DND-41 (cell line): ENCODE data around the gene SH3RF3.

Experiments used
- ATAC-seq: fragments of 200-7000 bp; cut with Tn5 transposase; 3 replicates; pipeline ENCODE4 v1.9.1; 2021; ENCODE audit warnings: low read depth; ENCODE audit not compliant: insufficient read depth
- DNase-seq: peaks from one replicate; pipeline ENCODE4 v3.0.0-alpha.2; 2020
- H2AFZ ChIP-seq: 2 replicates; pipeline ENCODE4 v1.6.0; 2012; ENCODE audit warnings: low read depth, low read length
- H3K27ac ChIP-seq: 2 replicates; pipeline ENCODE4 v1.5.1; 2012; ENCODE audit warnings: low read length, inconsistent platforms
- H3K27me3 ChIP-seq: fragments of 200-600 bp; sonication (generic); 2 replicates; pipeline ENCODE4 v1.6.0; 2012; ENCODE audit warnings: low read length, mild to moderate bottlenecking, inconsistent platforms; ENCODE audit not compliant: insufficient read depth, poor library complexity
- H3K36me3 ChIP-seq: 2 replicates; pipeline ENCODE4 v1.5.1; 2012; ENCODE audit warnings: low read length, inconsistent platforms; ENCODE audit not compliant: insufficient read depth
- H3K4me1 ChIP-seq: 2 replicates; pipeline ENCODE4 v1.5.1; 2012; ENCODE audit warnings: mild to moderate bottlenecking, low read length; ENCODE audit not compliant: insufficient read depth
- H3K4me2 ChIP-seq: 2 replicates; pipeline ENCODE4 v1.6.0; 2012; ENCODE audit warnings: mild to moderate bottlenecking, moderate library complexity, low read length, inconsistent platforms; ENCODE audit not compliant: insufficient read depth
- H3K4me3 ChIP-seq, 2 experiments: fragments of 200-600 bp in 1 of 2; shearing (Covaris generic) in 1 of 2; 2 replicates each; pipeline ENCODE4 v1.5.1; 2012 to 2016; ENCODE audit warnings: inconsistent platforms in 2 of 2, low read length in 2 of 2, mild to moderate bottlenecking in 2 of 2, low read depth in 1 of 2, moderate library complexity in 1 of 2
- H3K79me2 ChIP-seq: 2 replicates; pipeline ENCODE4 v1.6.0; 2012; ENCODE audit warnings: low read length, inconsistent platforms; ENCODE audit not compliant: insufficient read depth
- H3K9ac ChIP-seq: 2 replicates; pipeline ENCODE4 v1.6.0; 2012; ENCODE audit warnings: low read depth, mild to moderate bottlenecking, inconsistent platforms, low read length, moderate library complexity
- H3K9me3 ChIP-seq: 2 replicates; pipeline ENCODE4 v1.5.1; 2012; ENCODE audit warnings: low read length, moderate library complexity, mild to moderate bottlenecking, inconsistent platforms; ENCODE audit not compliant: insufficient read depth, severe bottlenecking
- H4K20me1 ChIP-seq: 2 replicates; pipeline ENCODE4 v1.6.0; 2012; ENCODE audit warnings: low read length; ENCODE audit not compliant: insufficient read depth
- EZH2 ChIP-seq: IDR thresholded peaks from 3 replicates; pipeline ENCODE4 v1.6.1; 2012; ENCODE audit warnings: borderline replicate concordance, low read depth, mild to moderate bottlenecking, moderate library complexity, low read length, inconsistent platforms; ENCODE audit not compliant: severe bottlenecking
- TF ChIP-seq, protein P1 (sequence below): IDR thresholded peaks from 2 replicates; pipeline ENCODE4 v1.5.1; 2012; ENCODE audit warnings: borderline replicate concordance, low read length, moderate library complexity, mild to moderate bottlenecking; ENCODE audit not compliant: poor library complexity, severe bottlenecking; ENCODE audit errors: extremely low read depth

The SH3RF3 gene

DNA sequence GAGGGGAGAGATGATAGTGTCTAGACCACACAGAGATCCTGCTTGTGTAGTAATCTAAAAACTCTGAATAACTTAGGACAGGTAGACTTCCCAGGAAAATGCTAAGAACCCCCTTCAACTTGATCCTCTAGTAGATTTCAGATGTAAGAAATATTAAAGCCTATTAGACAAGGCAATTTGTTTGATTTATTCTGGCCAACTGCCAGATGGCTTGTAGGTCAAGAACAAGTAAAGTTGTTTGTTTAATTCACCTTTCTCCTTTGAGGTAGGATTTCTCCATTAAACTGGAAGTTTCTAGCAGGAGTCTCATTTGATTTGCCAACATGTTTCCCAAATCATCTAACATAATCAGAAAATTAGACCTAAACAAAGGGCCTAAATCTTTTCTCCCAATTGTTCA, 48.6 kb downstream of the SH3RF3 start:
- Histone ChIP-seq H3K4me1 (peaks cover 5% of the 10 kb centered on the region), H3K9ac (no peak overlapping the region), H4K20me1 (no peaks in the 10 kb centered on the region), H3K4me3 (no peak overlapping the region), H3K79me2 (no peaks in the 10 kb centered on the region), H3K9me3 (peaks cover 3% of the 10 kb centered on the region), H3K27me3 (peaks cover 15% of the 10 kb centered on the region), H3K4me2 (no peak overlapping the region), H3K36me3 (no peaks in the 10 kb centered on the region), H2AFZ (no peak overlapping the region), H3K27ac (no peak overlapping the region)
- DNase-seq = no peak
- ATAC-seq = no peak
- TF ChIP-seq, protein P1, sequence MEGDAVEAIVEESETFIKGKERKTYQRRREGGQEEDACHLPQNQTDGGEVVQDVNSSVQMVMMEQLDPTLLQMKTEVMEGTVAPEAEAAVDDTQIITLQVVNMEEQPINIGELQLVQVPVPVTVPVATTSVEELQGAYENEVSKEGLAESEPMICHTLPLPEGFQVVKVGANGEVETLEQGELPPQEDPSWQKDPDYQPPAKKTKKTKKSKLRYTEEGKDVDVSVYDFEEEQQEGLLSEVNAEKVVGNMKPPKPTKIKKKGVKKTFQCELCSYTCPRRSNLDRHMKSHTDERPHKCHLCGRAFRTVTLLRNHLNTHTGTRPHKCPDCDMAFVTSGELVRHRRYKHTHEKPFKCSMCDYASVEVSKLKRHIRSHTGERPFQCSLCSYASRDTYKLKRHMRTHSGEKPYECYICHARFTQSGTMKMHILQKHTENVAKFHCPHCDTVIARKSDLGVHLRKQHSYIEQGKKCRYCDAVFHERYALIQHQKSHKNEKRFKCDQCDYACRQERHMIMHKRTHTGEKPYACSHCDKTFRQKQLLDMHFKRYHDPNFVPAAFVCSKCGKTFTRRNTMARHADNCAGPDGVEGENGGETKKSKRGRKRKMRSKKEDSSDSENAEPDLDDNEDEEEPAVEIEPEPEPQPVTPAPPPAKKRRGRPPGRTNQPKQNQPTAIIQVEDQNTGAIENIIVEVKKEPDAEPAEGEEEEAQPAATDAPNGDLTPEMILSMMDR = no peak
- TF ChIP-seq EZH2 = no peak

DNA sequence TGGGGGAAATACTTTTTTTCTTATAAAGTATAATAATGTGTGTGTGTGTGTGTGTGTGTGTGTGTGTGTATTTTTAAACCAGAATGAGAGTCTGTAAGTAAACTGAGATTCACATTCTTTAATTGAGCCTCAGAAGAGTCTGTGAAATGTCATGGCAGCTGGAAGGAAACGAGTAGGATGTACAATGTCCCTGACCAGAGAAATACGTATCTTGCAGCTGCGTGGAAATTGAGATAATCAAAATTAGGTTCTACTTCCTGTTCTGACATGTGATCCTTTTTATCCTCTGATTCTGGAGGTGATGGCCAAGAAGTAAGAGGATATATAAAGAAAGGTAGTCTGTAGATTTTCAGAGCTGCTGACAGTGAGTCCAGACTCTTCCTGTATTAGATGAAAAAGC, 50.0 kb downstream of the SH3RF3 start:
- Histone ChIP-seq H3K4me2 (no peak overlapping the region), H3K79me2 (no peaks in the 10 kb centered on the region), H3K4me3 (no peak overlapping the region), H4K20me1 (no peaks in the 10 kb centered on the region; the same call in 1 of the 2 replicates), H3K4me1 (peaks cover 3% of the 10 kb centered on the region; the same call in 1 of the 2 replicates), H3K9me3 (peaks cover 3% of the 10 kb centered on the region), H3K27me3 (peaks cover 15% of the 10 kb centered on the region), H3K36me3 (no peaks in the 10 kb centered on the region), H2AFZ (no peak overlapping the region), H3K9ac (no peak overlapping the region), H3K27ac (no peak overlapping the region)
- DNase-seq (no peak), ATAC-seq (no peak)
- TF ChIP-seq, protein P1 = no peak
- TF ChIP-seq EZH2 = no peak

DNA sequence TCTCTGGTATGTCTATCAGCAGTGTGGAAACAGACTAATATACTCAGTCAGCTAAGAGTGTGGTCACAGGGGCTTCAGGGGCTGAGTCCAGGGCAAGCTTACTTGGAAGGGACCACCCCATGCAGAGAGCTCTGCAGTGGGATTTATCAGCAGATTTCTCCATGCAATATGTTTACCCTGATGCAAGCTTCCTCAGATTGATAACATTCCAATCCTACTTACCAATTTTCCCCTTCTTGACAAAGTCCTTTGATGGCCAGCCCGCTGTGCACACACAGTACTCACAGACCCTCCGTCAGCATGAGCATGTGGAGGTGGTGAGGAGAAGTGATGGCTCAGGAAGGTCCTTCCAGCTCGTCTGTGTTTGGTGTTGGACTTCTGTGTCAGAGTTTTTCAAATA, 51.8 kb downstream of the SH3RF3 start:
- Histone ChIP-seq H3K36me3 (no peaks in the 10 kb centered on the region), H3K27ac (no peak overlapping the region), H4K20me1 (no peaks in the 10 kb centered on the region; the same call in 1 of the 2 replicates), H2AFZ (no peak overlapping the region), H3K4me3 (no peak overlapping the region), H3K27me3 (peaks cover 19% of the 10 kb centered on the region), H3K9ac (no peak overlapping the region), H3K4me1 (no peaks in the 10 kb centered on the region), H3K9me3 (no peaks in the 10 kb centered on the region), H3K4me2 (no peak overlapping the region), H3K79me2 (no peaks in the 10 kb centered on the region)
- ATAC-seq (no peak), DNase-seq (no peak)
- no peak for TF ChIP-seq EZH2
- TF ChIP-seq, protein P1 = no peak

DNA sequence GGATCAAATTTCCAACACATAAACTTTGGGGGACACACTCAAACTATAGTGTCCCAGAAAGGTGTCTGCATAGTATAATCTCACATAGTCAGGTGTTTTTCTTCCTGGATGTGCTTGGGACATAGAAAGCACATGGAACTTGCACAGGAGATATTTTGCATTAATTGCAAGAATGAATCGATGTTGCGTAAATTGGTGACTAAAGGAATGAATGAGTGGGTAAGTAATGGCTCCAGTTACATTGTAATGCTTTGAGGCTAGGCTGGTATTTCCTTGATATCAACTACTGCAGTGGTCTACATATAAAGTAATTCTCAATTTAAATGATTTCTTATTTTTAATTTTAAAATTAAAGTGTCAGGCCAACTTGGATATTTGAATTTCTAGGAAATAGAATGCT, 53.4 kb downstream of the SH3RF3 start:
- no peak overlapping the region for H3K4me2 ChIP-seq
- H3K9me3 ChIP-seq = no peaks in the 10 kb centered on the region
- no peaks in the 10 kb centered on the region for H3K79me2 ChIP-seq

More for the DNA sequence above, 53.4 kb downstream of the SH3RF3 start:
- Histone ChIP-seq H3K27me3 (peaks cover 29% of the 10 kb centered on the region), H3K9ac (no peak overlapping the region), H3K4me1 (no peaks in the 10 kb centered on the region), H2AFZ (no peak overlapping the region), H3K27ac (no peak overlapping the region), H3K4me3 (no peak overlapping the region), H4K20me1 (no peaks in the 10 kb centered on the region; the same call in none of the 2 replicates), H3K36me3 (no peaks in the 10 kb centered on the region)
- DNase-seq (no peak), ATAC-seq (no peak)
- TF ChIP-seq, protein P1 = no peak
- no peak for TF ChIP-seq EZH2
